PFSK-1 (cell line): ENCODE measurements around the gene TTC16.

ENCODE experiments used
- FOXP2 ChIP-seq: optimal IDR thresholded peaks from 2 replicates; pipeline ENCODE3; 2011; ENCODE audit warnings: borderline replicate concordance, control low read depth, inconsistent platforms; ENCODE audit not compliant: insufficient read depth; ENCODE audit errors: extremely low read length, extremely low read depth
- POLR2AphosphoS5 ChIP-seq: IDR thresholded peaks from 2 replicates; pipeline ENCODE4 v1.6.1; 2012; ENCODE audit warnings: low read depth, mild to moderate bottlenecking, control low read depth, low read length, moderate library complexity
- SIN3A ChIP-seq: IDR thresholded peaks from 2 replicates; pipeline ENCODE4 v1.6.1; 2012; ENCODE audit warnings: mild to moderate bottlenecking, low read length, moderate library complexity, borderline replicate concordance; ENCODE audit not compliant: insufficient read depth
- TAF1 ChIP-seq: IDR thresholded peaks from 2 replicates; pipeline ENCODE4 v1.6.1; 2012; ENCODE audit warnings: low read length, control low read depth, borderline replicate concordance; ENCODE audit not compliant: insufficient read depth
- TF ChIP-seq, protein P1 (sequence below), 2 experiments: IDR thresholded peaks; 2 replicates each; pipeline versions ENCODE4 v1.6.1 to v1.8.0; 2011 to 2012; ENCODE audit warnings: low read depth in 2 of 2, low read length in 2 of 2, control low read depth in 1 of 2, inconsistent platforms in 1 of 2, mild to moderate bottlenecking in 1 of 2, moderate library complexity in 1 of 2; ENCODE audit not compliant: insufficient read depth in 1 of 2

DNA sequence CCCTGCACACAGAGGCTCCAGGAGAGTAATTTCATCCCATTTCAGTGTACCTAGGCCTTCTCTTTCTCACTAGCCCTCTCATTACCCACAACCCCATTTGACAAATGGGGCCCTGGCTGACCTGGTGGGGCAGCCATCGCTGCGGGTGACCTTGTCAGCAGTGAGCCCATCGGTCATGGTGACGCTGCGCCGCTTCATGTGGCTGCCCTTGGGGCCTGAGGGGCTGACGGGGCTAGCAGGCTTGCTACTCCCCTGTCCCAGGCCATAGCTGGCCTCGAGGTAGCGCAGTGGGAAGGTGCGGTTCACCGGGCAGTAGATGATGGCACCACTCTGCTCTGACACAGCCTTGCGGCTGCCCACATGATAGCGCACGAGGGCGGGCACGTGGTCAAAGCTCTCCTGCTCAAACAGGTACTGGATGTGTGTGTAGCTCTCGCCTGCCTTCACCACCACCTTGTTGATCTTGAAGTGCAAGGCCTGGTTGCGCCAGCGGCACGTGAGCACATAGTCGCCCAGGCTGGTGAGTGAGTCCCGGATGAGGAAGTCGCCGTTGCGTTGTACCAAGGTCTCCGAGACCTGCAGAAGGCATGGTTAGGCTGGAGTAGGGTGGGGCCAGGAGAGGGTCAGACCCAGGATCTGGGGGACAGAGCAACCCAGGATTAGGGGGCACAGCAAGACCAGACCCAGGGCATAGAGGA is 33.4 kb downstream of the TTC16 start:
- TF ChIP-seq, protein P1, sequence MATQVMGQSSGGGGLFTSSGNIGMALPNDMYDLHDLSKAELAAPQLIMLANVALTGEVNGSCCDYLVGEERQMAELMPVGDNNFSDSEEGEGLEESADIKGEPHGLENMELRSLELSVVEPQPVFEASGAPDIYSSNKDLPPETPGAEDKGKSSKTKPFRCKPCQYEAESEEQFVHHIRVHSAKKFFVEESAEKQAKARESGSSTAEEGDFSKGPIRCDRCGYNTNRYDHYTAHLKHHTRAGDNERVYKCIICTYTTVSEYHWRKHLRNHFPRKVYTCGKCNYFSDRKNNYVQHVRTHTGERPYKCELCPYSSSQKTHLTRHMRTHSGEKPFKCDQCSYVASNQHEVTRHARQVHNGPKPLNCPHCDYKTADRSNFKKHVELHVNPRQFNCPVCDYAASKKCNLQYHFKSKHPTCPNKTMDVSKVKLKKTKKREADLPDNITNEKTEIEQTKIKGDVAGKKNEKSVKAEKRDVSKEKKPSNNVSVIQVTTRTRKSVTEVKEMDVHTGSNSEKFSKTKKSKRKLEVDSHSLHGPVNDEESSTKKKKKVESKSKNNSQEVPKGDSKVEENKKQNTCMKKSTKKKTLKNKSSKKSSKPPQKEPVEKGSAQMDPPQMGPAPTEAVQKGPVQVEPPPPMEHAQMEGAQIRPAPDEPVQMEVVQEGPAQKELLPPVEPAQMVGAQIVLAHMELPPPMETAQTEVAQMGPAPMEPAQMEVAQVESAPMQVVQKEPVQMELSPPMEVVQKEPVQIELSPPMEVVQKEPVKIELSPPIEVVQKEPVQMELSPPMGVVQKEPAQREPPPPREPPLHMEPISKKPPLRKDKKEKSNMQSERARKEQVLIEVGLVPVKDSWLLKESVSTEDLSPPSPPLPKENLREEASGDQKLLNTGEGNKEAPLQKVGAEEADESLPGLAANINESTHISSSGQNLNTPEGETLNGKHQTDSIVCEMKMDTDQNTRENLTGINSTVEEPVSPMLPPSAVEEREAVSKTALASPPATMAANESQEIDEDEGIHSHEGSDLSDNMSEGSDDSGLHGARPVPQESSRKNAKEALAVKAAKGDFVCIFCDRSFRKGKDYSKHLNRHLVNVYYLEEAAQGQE (IDR thresholded peaks at IDR 0.05; ENCODE audit: insufficient read depth in 1 of 2, low read depth in 2 of 2, low read length in 2 of 2): no peak
- no peak for TF ChIP-seq FOXP2
- TF ChIP-seq POLR2AphosphoS5: no peak
- TF ChIP-seq SIN3A: no peak
- no peak for TF ChIP-seq TAF1
